HCT116 (cell line): ENCODE data around the gene DEPDC5. TPM values are rescaled to one million over a fixed set of nuclear protein-coding genes. Genes with fewer than 3 reads are reported as not detected.

ENCODE experiments used
- ATAC-seq: fragments of 200-7000 bp; cut with Tn5 transposase; 2 replicates; pipeline ENCODE4 v1.9.1; 2020; ENCODE audit warnings: mild to moderate bottlenecking, moderate library complexity
- BruUV-seq: library from RNA; stranded (reverse); fragments of 400-500 nt; replicated peaks from 2 replicates; lab custom pipeline; 2021; lab: Mats Ljungman, UMichigan
- CTCF ChIA-PET: fragments of 300-600 bp; sonication (Branson Sonifier 250); formaldehyde crosslinking; loops from one replicate; lab custom pipeline; 2021; ENCODE audit warnings: antibody characterized with exemption; lab: Charles Lee
- POLR2A ChIA-PET: fragments of 300-600, 350-600 bp; sonication (Branson Sonifier 250); formaldehyde crosslinking; loops from one replicate; lab custom pipeline; 2021; ENCODE audit warnings: antibody characterized with exemption; lab: Charles Lee
- RAD21 ChIA-PET, 2 experiments: fragments of 300-600 bp; sonication (Branson Sonifier 250); formaldehyde crosslinking; loops; one replicate each; lab custom pipeline; 2023; ENCODE audit warnings: low total read pairs in 2 of 2; ENCODE audit not compliant: uncharacterized antibody in 2 of 2, unreplicated experiment in 2 of 2, low non-redundant PET in 1 of 2; lab: Charles Lee
- DNase-seq: peaks from one replicate; pipeline ENCODE4 v3.0.0-alpha.2; 2010; ENCODE audit warnings: low read depth, low spot score
- H2AFZ ChIP-seq: fragments of 200-600 bp; shearing (Covaris generic), sonication (generic); 2 replicates; pipeline ENCODE4 v1.6.1; 2017; ENCODE audit warnings: low read depth, mixed run types, mixed read lengths, antibody characterized with exemption, low read length; ENCODE audit not compliant: poor library complexity, severe bottlenecking
- H3K27ac ChIP-seq: 2 replicates; pipeline ENCODE4 v1.5.1; 2012; ENCODE audit warnings: low read depth, low read length
- H3K27me3 ChIP-seq: fragments of 200-600 bp; sonication (generic); 2 replicates; pipeline ENCODE4 v1.6.1; 2016; ENCODE audit warnings: mixed run types, low read length, mixed read lengths; ENCODE audit not compliant: insufficient read depth
- H3K36me3 ChIP-seq, 2 experiments: fragments of 200-500 bp in 1 of 2; fragments of 200-600 bp in 1 of 2; sonication (Bioruptor generic) in 1 of 2; sonication (generic) in 1 of 2; 2 replicates each; pipeline versions ENCODE4 v1.5.1 to v1.6.1; 2014 to 2016; ENCODE audit warnings: low read length in 2 of 2, inconsistent platforms in 1 of 2, mixed read lengths in 1 of 2, mixed run types in 1 of 2; ENCODE audit not compliant: insufficient read depth in 2 of 2, control insufficient read depth in 1 of 2
- H3K4me1 ChIP-seq, 2 experiments: fragments of 200-600 bp in 1 of 2; sonication (generic) in 1 of 2; 2 replicates each; pipeline versions ENCODE4 v1.5.1 to v1.6.1; 2012 to 2017; ENCODE audit warnings: low read length in 2 of 2, inconsistent platforms in 1 of 2, mild to moderate bottlenecking in 1 of 2, mixed read lengths in 1 of 2, mixed run types in 1 of 2, moderate library complexity in 1 of 2; ENCODE audit not compliant: insufficient read depth in 2 of 2, control insufficient read depth in 1 of 2
- H3K4me2 ChIP-seq: fragments of 200-600 bp; sonication (generic); 2 replicates; pipeline ENCODE4 v1.6.1; 2017; ENCODE audit warnings: mixed run types, low read length, mixed read lengths
- H3K4me3 ChIP-seq, 2 experiments: fragments of 200-600 bp in 1 of 2; sonication (generic) in 1 of 2; replicated peaks in 1 of 2; 2 replicates each; pipeline ENCODE4 v1.5.1; 2011 to 2016; ENCODE audit warnings: low read length in 2 of 2, control low read depth in 1 of 2, low read depth in 1 of 2, mild to moderate bottlenecking in 1 of 2, mixed read lengths in 1 of 2, mixed run types in 1 of 2
- H3K79me2 ChIP-seq: fragments of 200-600 bp; sonication (generic); 2 replicates; pipeline ENCODE4 v1.6.1; 2017; ENCODE audit warnings: mild to moderate bottlenecking, mixed run types, low read length, moderate library complexity, mixed read lengths; ENCODE audit not compliant: insufficient read depth
- H3K9ac ChIP-seq: fragments of 200-600 bp; sonication (generic); 2 replicates; pipeline ENCODE4 v1.6.1; 2016; ENCODE audit warnings: low read length, mixed read lengths
- H3K9me2 ChIP-seq: fragments of 200-600 bp; sonication (generic), shearing (Covaris generic); 2 replicates; pipeline ENCODE4 v1.6.1; 2017; ENCODE audit warnings: mixed run types, mild to moderate bottlenecking, moderate library complexity; ENCODE audit not compliant: insufficient read depth
- H3K9me3 ChIP-seq, 2 experiments: fragments of 200-500 bp in 1 of 2; fragments of 200-600 bp in 1 of 2; sonication (Bioruptor generic) in 1 of 2; sonication (generic) in 1 of 2; 2 replicates each; pipeline ENCODE4 v1.6.1; 2014 to 2017; ENCODE audit warnings: low read length in 2 of 2, mixed read lengths in 2 of 2, inconsistent platforms in 1 of 2, low read depth in 1 of 2, mild to moderate bottlenecking in 1 of 2, mixed run types in 1 of 2, moderate library complexity in 1 of 2; ENCODE audit not compliant: control insufficient read depth in 1 of 2, insufficient read depth in 1 of 2
- H4K20me1 ChIP-seq: fragments of 200-600 bp; sonication (generic), shearing (Covaris generic); 2 replicates; pipeline ENCODE4 v1.6.1; 2017; ENCODE audit warnings: mixed run types, mild to moderate bottlenecking, moderate library complexity; ENCODE audit not compliant: insufficient read depth
- CBX3 ChIP-seq: IDR thresholded peaks from 2 replicates; pipeline ENCODE4 v1.6.1; 2012; ENCODE audit warnings: low read depth
- CEBPB ChIP-seq: IDR thresholded peaks from 2 replicates; pipeline ENCODE4 v1.6.1; 2012; ENCODE audit warnings: low read depth
- CTCF ChIP-seq, 3 experiments: fragments of 200-600 bp in 1 of 3; sonication (generic) in 1 of 3; IDR thresholded peaks in 2 of 3; conservative IDR thresholded peaks in 1 of 3; 2 replicates each; pipeline ENCODE4 v1.5.1; 2012 to 2017; ENCODE audit warnings: low read depth in 2 of 3, low read length in 2 of 3, antibody characterized with exemption in 1 of 3, borderline replicate concordance in 1 of 3, control low read depth in 1 of 3, mild to moderate bottlenecking in 1 of 3, mixed read lengths in 1 of 3, mixed run types in 1 of 3, moderate library complexity in 1 of 3; ENCODE audit not compliant: insufficient read depth in 1 of 3
- EGR1 ChIP-seq: IDR thresholded peaks from 2 replicates; pipeline ENCODE4 v1.6.1; 2012; ENCODE audit warnings: low read depth
- ELF1 ChIP-seq: IDR thresholded peaks from 2 replicates; pipeline ENCODE4 v1.6.1; 2012; ENCODE audit warnings: low read depth, borderline replicate concordance
- EZH2 ChIP-seq: fragments of 200-600 bp; sonication (generic); IDR thresholded peaks from 2 replicates; pipeline ENCODE4 v1.6.1; 2017; ENCODE audit warnings: antibody characterized with exemption, mixed run types
- EZH2phosphoT487 ChIP-seq: fragments of 200-600 bp; IDR thresholded peaks from 2 replicates; pipeline ENCODE4 v1.6.1; 2018; ENCODE audit warnings: antibody characterized with exemption, borderline replicate concordance
- FOSL1 ChIP-seq: IDR thresholded peaks from 2 replicates; pipeline ENCODE4 v1.6.1; 2012; ENCODE audit warnings: low read depth
- JUND ChIP-seq: IDR thresholded peaks from 2 replicates; pipeline ENCODE4 v1.6.1; 2012
- POLR2A ChIP-seq: IDR thresholded peaks from 2 replicates; pipeline ENCODE4 v1.7.0; 2011; ENCODE audit warnings: borderline replicate concordance; ENCODE audit not compliant: insufficient read depth, insufficient read length; ENCODE audit errors: extremely low read depth
- POLR2AphosphoS5 ChIP-seq: IDR thresholded peaks from 2 replicates; pipeline ENCODE4 v1.6.1; 2011; ENCODE audit warnings: mild to moderate bottlenecking, low read depth, low read length, moderate library complexity
- RAD21 ChIP-seq: IDR thresholded peaks from 2 replicates; pipeline ENCODE4 v1.6.1; 2012; ENCODE audit warnings: low read depth, mild to moderate bottlenecking
- REST ChIP-seq: IDR thresholded peaks from 2 replicates; pipeline ENCODE4 v1.6.1; 2012; ENCODE audit warnings: low read depth
- SIN3A ChIP-seq: IDR thresholded peaks from 2 replicates; pipeline ENCODE4 v1.6.1; 2012; ENCODE audit warnings: low read depth
- SP1 ChIP-seq: IDR thresholded peaks from 2 replicates; pipeline ENCODE4 v1.6.1; 2012; ENCODE audit warnings: low read depth
- SRF ChIP-seq: IDR thresholded peaks from 2 replicates; pipeline ENCODE4 v1.6.1; 2012; ENCODE audit warnings: low read depth
- YY1 ChIP-seq: IDR thresholded peaks from 2 replicates; pipeline ENCODE4 v1.6.1; 2011; ENCODE audit warnings: low read length, low read depth, moderate library complexity, mild to moderate bottlenecking; ENCODE audit not compliant: insufficient replicate concordance; ENCODE audit errors: extremely low read depth
- ZFX ChIP-seq: fragments of 450-650 bp; IDR thresholded peaks from 2 replicates; pipeline ENCODE4 v1.6.1; 2017
- intact Hi-C: fragments of 100-400 bp; cut with micrococcal nuclease; formaldehyde crosslinking; loops from 2 replicates; pipeline ENCODE4 v1.10.0; 2022
- total RNA-seq: library from RNA; stranded (reverse); gene quantifications from one replicate; pipeline ENCODE4 v1.2.1, GENCODE V29; 2021; ENCODE audit not compliant: unreplicated experiment
- TF ChIP-seq, protein P1 (sequence below): IDR thresholded peaks from 2 replicates; pipeline ENCODE4 v1.6.1; 2012

The DEPDC5 gene
- total RNA-seq, 1 experiment from 2014 or later = 35.0 TPM

DNA sequence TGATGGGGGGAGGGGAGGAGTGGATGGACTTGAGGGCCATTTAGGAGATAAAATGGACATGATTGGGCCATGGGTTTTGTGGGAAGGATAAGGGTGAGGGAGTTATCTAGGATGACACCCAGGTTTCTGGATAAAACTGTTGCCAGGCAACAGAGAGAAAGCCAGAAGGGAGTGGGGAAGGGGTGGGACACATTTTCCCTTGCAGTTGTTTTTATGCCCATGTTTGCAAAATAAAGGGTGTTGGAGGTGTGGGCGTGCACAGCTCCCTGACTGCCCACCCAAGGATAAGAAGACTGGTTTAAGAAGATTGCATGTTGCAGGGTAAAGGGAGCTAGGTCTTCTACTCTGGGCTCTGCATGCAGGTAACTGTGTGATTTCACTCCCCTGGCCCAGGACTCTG, 172.2 kb downstream of the DEPDC5 start:
- RAD21 ChIA-PET = no interaction called here
- CTCF ChIA-PET = no interaction called here

DNA sequence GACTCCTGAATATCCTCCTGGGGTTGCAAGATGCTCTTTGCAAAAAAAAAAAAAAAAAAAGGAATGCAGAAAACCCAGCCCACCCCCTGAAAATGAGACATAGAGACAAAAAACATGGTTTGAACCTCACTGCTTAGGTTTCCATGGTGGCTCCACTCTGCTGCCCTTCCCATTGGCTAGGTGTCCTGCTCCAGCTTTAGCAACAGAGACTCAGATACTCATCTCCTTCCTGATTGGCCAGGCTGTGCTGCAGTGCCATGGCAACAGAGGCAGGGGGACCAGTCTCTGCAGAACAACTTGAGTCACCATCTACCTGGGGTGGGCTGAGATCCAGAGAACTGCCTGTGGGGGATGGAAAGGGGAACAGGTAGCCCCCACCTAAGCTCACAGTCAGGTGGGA, 173.2 kb downstream of the DEPDC5 start:
- no peaks in the 10 kb centered on the region for H3K9me3 ChIP-seq
- DNase-seq (no peak), ATAC-seq (peak; percentile 42; the same call in 1 of the 2 replicates)
- H3K9me2 ChIP-seq = no peaks in the 10 kb centered on the region
- POLR2A ChIA-PET = no interaction called here
- intact Hi-C loops = no loop called here
- peaks cover 5% of the 10 kb centered on the region; the same call in 1 of the 2 replicates for H3K27me3 ChIP-seq
- no peak overlapping the region for H3K9ac ChIP-seq
- H3K27ac ChIP-seq = no peak overlapping the region
- H3K36me3 ChIP-seq = no peaks in the 10 kb centered on the region
- H2AFZ ChIP-seq = no peak overlapping the region
- H3K4me1 ChIP-seq = peaks cover 0 to 3% of the 10 kb centered on the region in 2 experiments; a peak in 1 of 4 replicates
- BruUV-seq = no TSS peak
- no peaks in the 10 kb centered on the region for H3K79me2 ChIP-seq
- CTCF ChIA-PET = no interaction called here
- no peak overlapping the region for H3K4me3 ChIP-seq
- H3K4me2 ChIP-seq = no peak overlapping the region
- H4K20me1 ChIP-seq = no peaks in the 10 kb centered on the region
- RAD21 ChIA-PET = no interaction called here
- TF ChIP-seq RAD21 (no peak), REST (no peak), ZFX (no peak), POLR2A (no peak), EGR1 (no peak), SP1 (no peak), JUND (no peak), POLR2AphosphoS5 (no peak), SRF (no peak), CTCF (IDR thresholded peaks at IDR 0.05 in 2 of 3, conservative IDR thresholded peaks at IDR 0.05 in 1 of 3; ENCODE audit: borderline replicate concordance in 1 of 3, insufficient read depth in 1 of 3, low read depth in 2 of 3, low read length in 2 of 3) (no peak), EZH2phosphoT487 (no peak)

More for the DNA sequence above, 172.2 kb downstream of the DEPDC5 start:
- no peak overlapping the region for H3K4me3 ChIP-seq
- no peaks in the 10 kb centered on the region for H3K36me3 ChIP-seq
- H3K4me1 ChIP-seq = peaks cover 0 to 3% of the 10 kb centered on the region in 2 experiments; a peak in 1 of 4 replicates
- H3K9ac ChIP-seq = no peak overlapping the region
- ATAC-seq (no peak), DNase-seq (no peak)
- H3K4me2 ChIP-seq = no peak overlapping the region
- no peaks in the 10 kb centered on the region for H3K9me3 ChIP-seq
- H3K27me3 ChIP-seq = peaks cover 5% of the 10 kb centered on the region; the same call in 1 of the 2 replicates
- no peaks in the 10 kb centered on the region for H3K9me2 ChIP-seq
- H2AFZ ChIP-seq = no peak overlapping the region
- POLR2A ChIA-PET = no interaction called here
- no TSS peak for BruUV-seq
- TF ChIP-seq YY1 (no peak), SIN3A (no peak), CBX3 (no peak), EZH2phosphoT487 (no peak), ZFX (no peak), RAD21 (no peak), FOSL1 (no peak), CEBPB (no peak), SP1 (no peak), ELF1 (no peak), EGR1 (no peak), EZH2 (no peak), SRF (no peak)
- TF ChIP-seq, protein P1, sequence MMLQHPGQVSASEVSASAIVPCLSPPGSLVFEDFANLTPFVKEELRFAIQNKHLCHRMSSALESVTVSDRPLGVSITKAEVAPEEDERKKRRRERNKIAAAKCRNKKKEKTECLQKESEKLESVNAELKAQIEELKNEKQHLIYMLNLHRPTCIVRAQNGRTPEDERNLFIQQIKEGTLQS = no peak
- intact Hi-C loops = no loop called here
- no peaks in the 10 kb centered on the region for H3K79me2 ChIP-seq
- H4K20me1 ChIP-seq = no peaks in the 10 kb centered on the region
- no peak overlapping the region for H3K27ac ChIP-seq
